Keratinocyte (primary cell): Measurements from ENCODE around the gene SNX19.

Experiments used
- CTCF ChIP-seq, 3 experiments: IDR thresholded peaks in 1 of 3; conservative IDR thresholded peaks in 1 of 3; optimal IDR thresholded peaks in 1 of 3; 2 replicates in 2 of 3; 3 replicates in 1 of 3; pipeline versions ENCODE3 to v1.5.1; 2011; ENCODE audit warnings: low read length in 3 of 3, mild to moderate bottlenecking in 3 of 3, moderate library complexity in 2 of 3, control low read depth in 1 of 3, inconsistent platforms in 1 of 3; ENCODE audit not compliant: insufficient read depth in 2 of 3; ENCODE audit errors: extremely low read depth in 1 of 3
- EZH2 ChIP-seq: IDR thresholded peaks from one replicate; pipeline ENCODE4 v1.6.1; 2012; ENCODE audit warnings: inconsistent platforms, mild to moderate bottlenecking, low read length, moderate library complexity

GRCh38 chr11:130861902-130862860, 54.1 kb downstream of the SNX19 start:
- peak; percentile 98 to 100 (median 99) for TF ChIP-seq CTCF (optimal IDR thresholded peaks at IDR 0.05 in 1 of 3, IDR thresholded peaks at IDR 0.05 in 1 of 3, conservative IDR thresholded peaks at IDR 0.05 in 1 of 3; ENCODE audit: extremely low read depth in 1 of 3, insufficient read depth in 2 of 3, low read length in 3 of 3)
- TF ChIP-seq EZH2, result no peak
